ENCODE measurements around the gene TENM4. TPM values are rescaled to one million over a fixed set of nuclear protein-coding genes. Genes with fewer than 3 reads are reported as not detected.

Gene TENM4
- total RNA-seq, 1 experiment from 2014 or later: 25.0 TPM

- H3K27me3 Mint-ChIP-seq (ENCODE audit: low read depth): peaks cover 9% of the 10 kb centered on the region
These were observed 520.5 kb downstream of the TENM4 start for GRCh38 chr11:78920329-78920728.

GRCh38 chr11:78916759-78917158 lies 524.1 kb downstream of the TENM4 start:
- no peak for ATAC-seq
- Mint-ChIP-seq H3K9me3 (no peaks in the 10 kb centered on the region), H3K36me3 (no peaks in the 10 kb centered on the region), H3K27me3 (ENCODE audit: low read depth) (no peaks in the 10 kb centered on the region; the same call in 1 of the 2 replicates), H3K4me1 (peaks cover 8% of the 10 kb centered on the region; the same call in 1 of the 2 replicates), H3K27ac (no peak overlapping the region), H3K4me3 (no peak overlapping the region)
- no peak for TF ChIP-seq AFF4 (CRISPR knock-in tag; IDR thresholded peaks at IDR 0.05; ENCODE audit: borderline replicate concordance)
- no peak for TF ChIP-seq MYBL2 (CRISPR knock-in tag; IDR thresholded peaks at IDR 0.05)
- TF ChIP-seq ARID4B (CRISPR knock-in tag; IDR thresholded peaks at IDR 0.05; ENCODE audit: borderline replicate concordance): no peak
- TF ChIP-seq NFYB (CRISPR knock-in tag; conservative IDR thresholded peaks at IDR 0.05; ENCODE audit: low read depth): no peak
- TF ChIP-seq IRF2 (CRISPR knock-in tag; IDR thresholded peaks at IDR 0.05; ENCODE audit: borderline replicate concordance, low read depth): no peak
- no peak for TF ChIP-seq ZNF317 (CRISPR knock-in tag; IDR thresholded peaks at IDR 0.05; ENCODE audit: borderline replicate concordance, low read depth)
- TF ChIP-seq FOXP4 (CRISPR knock-in tag; IDR thresholded peaks at IDR 0.05): no peak
- TF ChIP-seq CDX4 (CRISPR knock-in tag; IDR thresholded peaks at IDR 0.05; ENCODE audit: borderline replicate concordance): no peak
- TF ChIP-seq FOXJ3 (CRISPR knock-in tag; IDR thresholded peaks at IDR 0.05; ENCODE audit: borderline replicate concordance): no peak
- no peak for TF ChIP-seq ZBTB21 (CRISPR knock-in tag; IDR thresholded peaks at IDR 0.05; ENCODE audit: borderline replicate concordance)
- TF ChIP-seq GTF2I (CRISPR knock-in tag; conservative IDR thresholded peaks at IDR 0.05): no peak
- TF ChIP-seq EMX1 (CRISPR knock-in tag; IDR thresholded peaks at IDR 0.05): no peak
- no peak for TF ChIP-seq MXD4 (CRISPR knock-in tag; IDR thresholded peaks at IDR 0.05; ENCODE audit: borderline replicate concordance)
- TF ChIP-seq USF2 (CRISPR knock-in tag; IDR thresholded peaks at IDR 0.05): no peak
- TF ChIP-seq TEAD4 (CRISPR knock-in tag; IDR thresholded peaks at IDR 0.05): no peak
- TF ChIP-seq NR2C2 (CRISPR knock-in tag; IDR thresholded peaks at IDR 0.05): no peak
- no peak for DNase-seq (ENCODE audit: low spot score)
- POLR2A ChIA-PET: no interaction called here
- CTCF ChIA-PET: interaction anchor here (0.6 to 1.9 kb wide), 6 partner anchors 9 to 121 kb away, joined by 3 to 10 read pairs (median 4); no protein-coding TSS in a partner anchor

More at GRCh38 chr11:78920329-78920728, 520.5 kb downstream of the TENM4 start:
- Mint-ChIP-seq H3K4me3 (no peak overlapping the region), H3K27ac (no peak overlapping the region), H3K9me3 (no peaks in the 10 kb centered on the region), H3K36me3 (no peaks in the 10 kb centered on the region), H3K4me1 (0 out of 2 replicates have a peak, but pooled peaks cover 4% of the 10 kb centered on the region)
- ATAC-seq: no peak
- CTCF ChIA-PET: no interaction called here
- DNase-seq (ENCODE audit: low spot score): no peak
- POLR2A ChIA-PET: no interaction called here
- TF ChIP-seq ATF3 (CRISPR knock-in tag; conservative IDR thresholded peaks at IDR 0.05) (no peak), MAX (CRISPR knock-in tag; IDR thresholded peaks at IDR 0.05) (no peak), IRF2 (CRISPR knock-in tag; IDR thresholded peaks at IDR 0.05; ENCODE audit: borderline replicate concordance, low read depth) (no peak)

Data from WTC11 (cell line).